Measurements from ENCODE around the gene FGF18.

DNA sequence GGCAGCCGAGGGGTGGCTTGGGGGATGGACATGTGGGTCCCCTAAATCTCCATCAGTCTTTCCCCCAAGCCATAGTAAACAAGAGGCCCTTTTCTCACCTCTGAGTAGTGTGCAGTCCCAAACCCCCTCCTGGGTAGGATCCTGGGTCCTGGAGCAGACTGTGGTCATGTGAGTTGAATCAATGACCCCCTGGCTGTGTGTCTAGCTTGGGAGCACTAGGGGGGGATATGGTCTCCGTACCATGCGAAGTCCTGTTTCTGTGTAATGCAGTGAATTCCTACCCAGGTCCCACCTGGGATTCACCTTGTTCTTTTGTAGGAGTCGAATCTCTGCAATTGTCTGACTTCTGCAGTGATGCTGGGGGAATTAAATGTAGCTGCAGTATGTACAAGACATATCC is 66.2 kb downstream of the FGF18 start:
- TF ChIP-seq, protein P1, sequence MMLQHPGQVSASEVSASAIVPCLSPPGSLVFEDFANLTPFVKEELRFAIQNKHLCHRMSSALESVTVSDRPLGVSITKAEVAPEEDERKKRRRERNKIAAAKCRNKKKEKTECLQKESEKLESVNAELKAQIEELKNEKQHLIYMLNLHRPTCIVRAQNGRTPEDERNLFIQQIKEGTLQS (IDR thresholded peaks at IDR 0.05; ENCODE audit: borderline replicate concordance, extremely low read depth, low read depth, low read length), result no peak
- TF ChIP-seq, protein P2, sequence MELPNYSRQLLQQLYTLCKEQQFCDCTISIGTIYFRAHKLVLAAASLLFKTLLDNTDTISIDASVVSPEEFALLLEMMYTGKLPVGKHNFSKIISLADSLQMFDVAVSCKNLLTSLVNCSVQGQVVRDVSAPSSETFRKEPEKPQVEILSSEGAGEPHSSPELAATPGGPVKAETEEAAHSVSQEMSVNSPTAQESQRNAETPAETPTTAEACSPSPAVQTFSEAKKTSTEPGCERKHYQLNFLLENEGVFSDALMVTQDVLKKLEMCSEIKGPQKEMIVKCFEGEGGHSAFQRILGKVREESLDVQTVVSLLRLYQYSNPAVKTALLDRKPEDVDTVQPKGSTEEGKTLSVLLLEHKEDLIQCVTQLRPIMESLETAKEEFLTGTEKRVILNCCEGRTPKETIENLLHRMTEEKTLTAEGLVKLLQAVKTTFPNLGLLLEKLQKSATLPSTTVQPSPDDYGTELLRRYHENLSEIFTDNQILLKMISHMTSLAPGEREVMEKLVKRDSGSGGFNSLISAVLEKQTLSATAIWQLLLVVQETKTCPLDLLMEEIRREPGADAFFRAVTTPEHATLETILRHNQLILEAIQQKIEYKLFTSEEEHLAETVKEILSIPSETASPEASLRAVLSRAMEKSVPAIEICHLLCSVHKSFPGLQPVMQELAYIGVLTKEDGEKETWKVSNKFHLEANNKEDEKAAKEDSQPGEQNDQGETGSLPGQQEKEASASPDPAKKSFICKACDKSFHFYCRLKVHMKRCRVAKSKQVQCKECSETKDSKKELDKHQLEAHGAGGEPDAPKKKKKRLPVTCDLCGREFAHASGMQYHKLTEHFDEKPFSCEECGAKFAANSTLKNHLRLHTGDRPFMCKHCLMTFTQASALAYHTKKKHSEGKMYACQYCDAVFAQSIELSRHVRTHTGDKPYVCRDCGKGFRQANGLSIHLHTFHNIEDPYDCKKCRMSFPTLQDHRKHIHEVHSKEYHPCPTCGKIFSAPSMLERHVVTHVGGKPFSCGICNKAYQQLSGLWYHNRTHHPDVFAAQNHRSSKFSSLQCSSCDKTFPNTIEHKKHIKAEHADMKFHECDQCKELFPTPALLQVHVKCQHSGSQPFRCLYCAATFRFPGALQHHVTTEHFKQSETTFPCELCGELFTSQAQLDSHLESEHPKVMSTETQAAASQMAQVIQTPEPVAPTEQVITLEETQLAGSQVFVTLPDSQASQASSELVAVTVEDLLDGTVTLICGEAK (IDR thresholded peaks at IDR 0.05; ENCODE audit: borderline replicate concordance), result no peak
- no peak for TF ChIP-seq CTCF (IDR thresholded peaks at IDR 0.05 in 2 of 3, conservative IDR thresholded peaks at IDR 0.05 in 1 of 3; ENCODE audit: control insufficient read depth in 2 of 3, extremely low read depth in 1 of 3, insufficient read depth in 1 of 3, low read depth in 3 of 3, low read length in 3 of 3)
- TF ChIP-seq, protein P3, sequence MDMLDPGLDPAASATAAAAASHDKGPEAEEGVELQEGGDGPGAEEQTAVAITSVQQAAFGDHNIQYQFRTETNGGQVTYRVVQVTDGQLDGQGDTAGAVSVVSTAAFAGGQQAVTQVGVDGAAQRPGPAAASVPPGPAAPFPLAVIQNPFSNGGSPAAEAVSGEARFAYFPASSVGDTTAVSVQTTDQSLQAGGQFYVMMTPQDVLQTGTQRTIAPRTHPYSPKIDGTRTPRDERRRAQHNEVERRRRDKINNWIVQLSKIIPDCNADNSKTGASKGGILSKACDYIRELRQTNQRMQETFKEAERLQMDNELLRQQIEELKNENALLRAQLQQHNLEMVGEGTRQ (IDR thresholded peaks at IDR 0.05; ENCODE audit: borderline replicate concordance, low read depth, low read length), result no peak
- no peak for TF ChIP-seq IKZF1 (conservative IDR thresholded peaks at IDR 0.05)
- no peak for TF ChIP-seq SMC3 (IDR thresholded peaks at IDR 0.05; ENCODE audit: borderline replicate concordance, low read length)
- TF ChIP-seq, protein P4, sequence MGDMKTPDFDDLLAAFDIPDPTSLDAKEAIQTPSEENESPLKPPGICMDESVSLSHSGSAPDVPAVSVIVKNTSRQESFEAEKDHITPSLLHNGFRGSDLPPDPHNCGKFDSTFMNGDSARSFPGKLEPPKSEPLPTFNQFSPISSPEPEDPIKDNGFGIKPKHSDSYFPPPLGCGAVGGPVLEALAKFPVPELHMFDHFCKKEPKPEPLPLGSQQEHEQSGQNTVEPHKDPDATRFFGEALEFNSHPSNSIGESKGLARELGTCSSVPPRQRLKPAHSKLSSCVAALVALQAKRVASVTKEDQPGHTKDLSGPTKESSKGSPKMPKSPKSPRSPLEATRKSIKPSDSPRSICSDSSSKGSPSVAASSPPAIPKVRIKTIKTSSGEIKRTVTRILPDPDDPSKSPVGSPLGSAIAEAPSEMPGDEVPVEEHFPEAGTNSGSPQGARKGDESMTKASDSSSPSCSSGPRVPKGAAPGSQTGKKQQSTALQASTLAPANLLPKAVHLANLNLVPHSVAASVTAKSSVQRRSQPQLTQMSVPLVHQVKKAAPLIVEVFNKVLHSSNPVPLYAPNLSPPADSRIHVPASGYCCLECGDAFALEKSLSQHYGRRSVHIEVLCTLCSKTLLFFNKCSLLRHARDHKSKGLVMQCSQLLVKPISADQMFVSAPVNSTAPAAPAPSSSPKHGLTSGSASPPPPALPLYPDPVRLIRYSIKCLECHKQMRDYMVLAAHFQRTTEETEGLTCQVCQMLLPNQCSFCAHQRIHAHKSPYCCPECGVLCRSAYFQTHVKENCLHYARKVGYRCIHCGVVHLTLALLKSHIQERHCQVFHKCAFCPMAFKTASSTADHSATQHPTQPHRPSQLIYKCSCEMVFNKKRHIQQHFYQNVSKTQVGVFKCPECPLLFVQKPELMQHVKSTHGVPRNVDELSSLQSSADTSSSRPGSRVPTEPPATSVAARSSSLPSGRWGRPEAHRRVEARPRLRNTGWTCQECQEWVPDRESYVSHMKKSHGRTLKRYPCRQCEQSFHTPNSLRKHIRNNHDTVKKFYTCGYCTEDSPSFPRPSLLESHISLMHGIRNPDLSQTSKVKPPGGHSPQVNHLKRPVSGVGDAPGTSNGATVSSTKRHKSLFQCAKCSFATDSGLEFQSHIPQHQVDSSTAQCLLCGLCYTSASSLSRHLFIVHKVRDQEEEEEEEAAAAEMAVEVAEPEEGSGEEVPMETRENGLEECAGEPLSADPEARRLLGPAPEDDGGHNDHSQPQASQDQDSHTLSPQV (IDR thresholded peaks at IDR 0.05), result no peak
- no peak for TF ChIP-seq SRF (IDR thresholded peaks at IDR 0.05; ENCODE audit: low read depth in 2 of 2, low read length in 2 of 2)
